ENCODE data around the gene KDELR3.

The KDELR3 gene

DNA sequence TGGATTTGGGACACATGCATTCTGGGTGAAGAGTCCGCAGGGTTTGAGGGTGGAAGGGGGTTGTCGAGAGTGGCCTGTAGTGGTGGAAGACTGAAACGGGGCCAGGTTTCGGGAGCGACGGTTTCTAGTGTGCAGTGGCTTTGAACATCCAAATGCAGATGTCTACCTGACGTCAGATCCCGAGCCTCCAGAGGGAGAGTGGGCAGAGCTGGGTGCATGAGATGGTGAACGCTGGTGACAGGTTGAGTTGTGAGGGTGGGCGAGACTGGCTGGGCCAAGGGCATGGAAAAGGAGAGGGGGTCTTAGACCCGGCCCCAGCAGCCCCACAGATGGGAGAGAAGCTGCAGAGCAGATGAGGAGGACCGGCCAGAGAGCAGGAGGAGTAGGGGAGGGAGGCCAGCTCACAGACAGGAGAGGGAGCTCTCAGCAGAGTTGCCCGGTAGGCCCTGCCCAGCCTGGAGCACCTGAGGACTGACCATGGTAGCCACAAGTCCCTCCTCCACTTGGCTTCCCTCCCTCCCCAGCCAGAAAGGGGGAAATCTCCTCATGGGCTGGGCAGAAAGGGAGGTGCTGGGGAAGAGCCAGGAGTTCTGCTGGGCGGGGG is 27.0 kb upstream of the KDELR3 start:
- DNase-seq (ENCODE audit: low spot score) = no peak

DNA sequence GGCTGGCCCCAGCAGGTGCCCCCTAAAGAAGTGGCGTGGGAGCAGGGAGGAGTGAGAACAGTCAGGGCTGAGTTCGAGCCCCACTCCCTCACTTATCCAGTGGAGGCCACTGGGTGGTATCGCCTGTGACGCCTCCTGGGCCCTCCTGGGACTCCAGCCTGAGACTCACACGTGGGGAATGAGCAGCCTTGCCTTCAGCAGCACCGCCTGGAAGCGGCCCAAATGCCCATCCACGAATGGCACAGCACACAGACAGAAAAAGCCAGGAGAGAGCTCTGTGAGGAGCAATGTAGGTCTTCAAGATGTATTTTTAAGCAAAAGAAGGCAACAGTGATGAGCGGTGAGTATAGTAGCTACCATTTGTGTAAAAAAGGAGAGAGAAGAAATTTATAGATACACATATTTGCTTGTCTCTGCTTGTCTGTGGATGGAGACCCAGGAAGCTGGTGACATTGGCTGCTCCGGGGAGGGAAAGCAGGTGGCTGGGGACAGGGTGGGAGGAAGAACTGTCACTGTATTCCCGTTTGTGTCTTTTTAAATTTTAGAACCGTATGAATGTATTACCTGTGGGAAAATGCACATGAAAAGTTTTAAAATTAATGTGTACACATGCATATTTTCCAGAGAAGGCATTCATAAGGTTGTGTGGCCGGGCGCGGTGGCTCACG is 26.1 kb upstream of the KDELR3 start:
- no peak for DNase-seq (ENCODE audit: low spot score)

DNA sequence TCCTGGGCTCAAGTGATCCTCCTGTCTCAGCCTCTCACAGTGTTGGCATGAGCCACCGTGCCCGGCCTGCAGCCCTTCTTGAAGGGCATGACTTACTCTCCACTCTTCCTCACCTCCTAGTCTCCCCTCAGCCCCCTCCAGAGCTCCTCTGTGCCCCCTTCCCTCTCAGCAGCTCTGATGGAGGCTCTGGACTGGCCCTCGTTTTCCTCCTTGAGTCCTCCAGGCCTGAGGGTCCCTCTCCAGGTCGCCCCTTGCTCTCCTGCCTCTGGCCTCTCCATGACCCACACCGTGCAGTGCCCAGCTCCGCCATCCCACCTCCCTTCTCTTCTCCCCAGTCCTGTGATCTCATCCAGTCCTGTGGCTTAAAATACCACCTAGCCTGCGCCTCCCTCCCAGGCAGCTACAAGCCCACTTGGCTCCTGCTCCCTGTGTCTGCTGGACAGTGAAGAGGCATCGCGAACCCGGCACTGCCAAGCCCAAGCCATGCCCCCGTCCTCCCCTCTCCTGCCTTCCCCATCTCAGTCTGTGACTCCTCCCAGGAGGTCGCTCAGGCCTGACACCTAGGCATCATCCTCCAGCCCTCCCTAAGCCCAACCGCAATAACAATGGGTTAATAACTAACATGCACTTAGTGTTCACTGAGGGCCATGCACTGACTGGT is 24.8 kb upstream of the KDELR3 start:
- no peak for DNase-seq (ENCODE audit: low spot score)

DNA sequence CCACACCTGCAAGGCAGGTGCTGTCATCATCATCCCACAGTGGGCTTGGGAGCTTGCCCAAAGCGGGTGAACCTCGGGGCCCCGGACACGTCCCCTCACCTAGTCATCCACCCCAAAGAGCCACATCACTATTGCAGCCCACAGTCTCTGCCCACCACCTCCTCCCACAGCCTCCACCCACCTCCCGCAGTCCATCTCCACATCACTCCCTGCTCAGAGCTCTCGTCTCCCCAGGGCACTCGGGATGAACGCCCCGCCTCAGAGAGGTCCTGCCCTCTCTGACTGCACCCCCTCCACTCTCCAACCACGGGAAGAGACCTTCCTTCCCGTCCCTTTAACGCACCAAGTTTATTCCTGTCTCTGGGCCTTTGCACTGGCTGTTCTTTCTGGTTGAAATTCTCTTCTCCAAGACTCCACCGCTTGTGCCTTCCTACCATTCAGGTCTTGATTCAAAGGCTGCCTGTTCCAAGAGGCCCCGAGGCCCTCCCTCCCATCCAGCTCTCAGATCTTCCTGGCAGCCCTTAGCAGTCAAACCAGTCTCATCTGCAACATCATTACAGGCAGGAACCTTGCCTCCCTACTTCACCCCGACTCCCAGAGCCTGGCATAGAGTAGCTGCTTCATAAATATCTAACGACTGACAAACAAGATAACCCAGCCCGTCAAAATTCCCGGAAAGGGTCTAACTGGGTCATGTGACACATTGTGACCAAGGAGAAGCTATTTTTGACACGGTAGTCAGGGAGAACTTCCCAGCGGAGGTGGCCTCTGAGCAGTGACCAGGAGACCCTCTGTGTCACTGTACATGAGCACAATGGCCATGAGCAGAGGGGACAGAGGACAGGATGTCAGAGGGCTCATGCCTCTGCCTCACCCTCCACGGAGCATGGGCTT is 24.0 kb upstream of the KDELR3 start:
- DNase-seq (ENCODE audit: low spot score) = no peak

DNA sequence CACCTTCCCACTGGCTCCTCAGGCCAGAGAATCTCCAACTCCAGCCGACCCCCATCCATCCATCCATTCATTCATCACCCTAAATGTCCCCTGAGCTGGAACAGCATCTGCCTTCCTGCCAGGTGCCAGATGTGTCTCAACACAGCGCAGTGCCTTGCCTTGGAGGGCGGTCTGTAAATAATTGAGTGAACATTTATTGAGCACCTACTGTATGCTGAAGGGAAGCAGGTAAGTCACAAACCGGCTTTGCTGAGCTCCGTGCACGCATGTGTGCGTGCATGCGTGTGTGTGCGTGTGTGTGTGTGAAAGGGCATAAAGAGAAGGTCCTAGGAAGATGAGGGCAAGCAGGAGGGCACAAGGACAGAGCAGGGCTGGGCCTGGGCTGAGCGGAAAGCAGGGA is 23.1 kb upstream of the KDELR3 start:
- no peak for DNase-seq (ENCODE audit: low spot score)

DNA sequence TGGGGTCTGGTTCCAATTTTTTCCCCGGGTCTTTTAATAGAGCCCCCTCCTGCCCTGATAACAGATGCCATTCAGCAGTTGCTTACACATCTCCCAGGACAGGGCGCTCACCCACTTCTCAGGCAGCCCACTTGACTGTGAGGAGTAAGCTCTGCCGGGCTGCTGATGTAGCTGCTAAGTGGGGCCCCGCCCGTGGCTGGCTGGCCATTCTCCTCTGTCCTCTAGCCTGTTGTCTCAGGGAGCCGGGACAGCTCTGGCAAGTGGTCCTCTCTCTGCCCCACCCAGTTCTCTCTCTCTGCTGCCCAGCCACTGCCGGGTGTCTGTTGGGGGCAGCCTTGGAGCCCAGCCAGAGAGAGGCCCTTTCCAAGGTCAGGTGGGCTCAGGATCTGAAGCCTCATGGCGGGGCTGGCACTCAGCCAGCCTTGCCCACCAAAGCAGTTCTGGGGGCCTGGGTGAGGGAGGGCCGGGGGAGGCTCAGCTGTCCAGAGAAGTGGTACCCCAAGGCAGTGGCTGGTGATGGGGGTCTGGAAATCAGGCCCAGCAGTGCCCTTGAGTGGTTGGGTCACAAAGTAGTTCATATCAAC is 21.8 kb upstream of the KDELR3 start:
- DNase-seq (ENCODE audit: low spot score) = no peak

DNA sequence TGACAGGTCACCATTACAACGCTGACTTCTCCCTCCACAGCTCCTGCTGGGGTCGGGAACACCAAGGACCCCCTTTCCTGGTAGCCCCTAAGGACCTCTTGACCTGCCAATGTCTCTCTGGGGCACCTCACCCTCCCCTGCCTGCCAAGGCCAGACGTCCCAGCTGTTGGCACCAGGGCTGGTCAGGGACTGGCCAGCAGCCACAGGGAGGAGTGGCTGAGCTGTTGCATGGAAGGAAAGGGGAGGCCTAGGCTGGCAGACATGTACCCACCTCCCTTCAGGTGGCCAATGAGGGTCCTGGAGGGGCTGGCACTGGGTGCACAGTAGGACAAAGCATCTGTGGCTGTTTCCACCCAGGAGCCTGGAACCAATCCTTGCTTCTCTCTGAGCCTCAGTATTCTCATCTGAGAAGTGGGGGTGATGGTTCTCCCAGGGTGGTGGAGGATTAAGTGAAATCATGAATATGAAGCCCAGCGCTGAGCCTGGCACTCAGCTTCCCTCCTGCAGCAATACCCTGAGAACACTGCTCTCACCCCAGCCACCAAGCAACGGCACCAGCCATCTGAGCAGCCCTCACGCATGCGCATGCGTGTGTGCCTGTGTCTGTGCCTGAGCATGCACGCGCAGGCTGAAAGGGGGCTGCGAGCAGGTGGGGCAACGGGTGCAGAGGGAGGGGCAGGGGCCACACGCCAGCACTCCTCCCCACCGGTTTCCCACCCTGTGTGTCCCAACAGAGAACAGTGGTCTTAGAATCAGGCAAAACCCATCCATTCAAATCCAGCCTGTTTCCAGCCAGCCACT is 18.8 kb upstream of the KDELR3 start:
- DNase-seq (ENCODE audit: low spot score) = no peak

DNA sequence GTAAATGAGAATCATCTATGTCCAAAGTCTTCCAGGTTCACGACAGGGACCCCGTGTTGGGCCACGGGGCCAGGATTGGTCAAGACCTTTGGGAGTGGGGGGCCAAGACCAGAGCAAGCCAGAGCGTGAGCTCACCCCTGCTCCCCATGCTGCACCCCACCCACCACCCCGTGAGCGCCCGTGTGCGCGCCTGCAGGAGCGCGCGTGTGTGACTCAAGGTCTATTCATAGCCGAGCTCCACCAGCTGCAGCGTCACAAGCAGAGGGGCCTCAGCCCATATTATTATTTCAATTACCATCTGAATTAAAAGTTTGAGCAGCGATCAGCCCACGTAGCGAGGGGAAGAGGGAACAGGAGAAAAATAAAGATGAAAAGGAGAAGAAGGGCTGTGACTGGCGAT is 18.1 kb upstream of the KDELR3 start:
- no peak for DNase-seq (ENCODE audit: low spot score)

DNA sequence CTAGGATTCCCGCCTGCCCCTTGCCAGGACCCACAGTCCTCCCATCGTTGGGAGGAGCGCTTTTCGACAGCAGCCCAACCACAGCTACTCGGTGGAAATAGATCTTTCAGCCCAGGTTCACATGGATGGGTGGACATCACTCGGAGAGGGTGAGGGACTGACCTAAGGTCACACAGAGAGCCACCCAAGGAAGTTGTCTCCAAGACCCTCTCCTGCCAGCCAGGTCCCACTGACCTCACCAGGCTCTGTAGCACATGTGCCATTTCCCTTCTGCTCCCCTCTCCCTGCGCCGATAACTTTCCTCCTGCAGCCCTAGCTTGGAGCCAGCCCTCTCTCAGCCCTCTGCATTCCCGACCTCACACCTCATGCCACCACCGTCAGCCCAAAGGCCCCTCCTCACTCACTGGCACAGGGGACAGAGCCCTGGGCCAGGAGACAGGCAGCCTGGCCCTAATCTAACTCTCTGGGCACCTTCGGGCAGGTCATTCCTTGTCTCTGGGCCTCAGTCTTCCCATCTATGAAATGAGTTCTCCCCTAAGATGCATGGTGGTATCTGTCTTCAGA is 17.6 kb upstream of the KDELR3 start:
- DNase-seq (ENCODE audit: low spot score) = no peak

DNA sequence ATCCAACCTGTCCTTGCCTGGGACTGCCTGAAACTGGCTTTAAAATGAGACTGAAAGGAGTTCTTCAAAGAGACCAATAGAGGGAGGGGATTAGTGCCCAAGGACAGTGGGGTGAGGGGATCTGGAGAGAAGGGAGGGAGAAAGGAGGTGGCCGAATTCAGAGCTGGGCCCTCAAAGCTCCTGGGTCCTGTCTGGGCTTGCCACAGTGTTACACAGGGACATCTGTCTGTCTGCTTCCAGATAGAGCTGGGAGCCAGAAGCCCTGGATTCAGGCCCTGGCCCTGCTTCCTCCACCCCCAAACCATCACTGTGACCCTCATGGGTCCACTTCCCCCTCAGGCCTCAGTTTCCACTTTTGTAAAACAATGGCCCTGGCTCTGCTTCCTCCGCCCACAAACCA is 16.5 kb upstream of the KDELR3 start:
- DNase-seq (ENCODE audit: low spot score) = no peak

DNA sequence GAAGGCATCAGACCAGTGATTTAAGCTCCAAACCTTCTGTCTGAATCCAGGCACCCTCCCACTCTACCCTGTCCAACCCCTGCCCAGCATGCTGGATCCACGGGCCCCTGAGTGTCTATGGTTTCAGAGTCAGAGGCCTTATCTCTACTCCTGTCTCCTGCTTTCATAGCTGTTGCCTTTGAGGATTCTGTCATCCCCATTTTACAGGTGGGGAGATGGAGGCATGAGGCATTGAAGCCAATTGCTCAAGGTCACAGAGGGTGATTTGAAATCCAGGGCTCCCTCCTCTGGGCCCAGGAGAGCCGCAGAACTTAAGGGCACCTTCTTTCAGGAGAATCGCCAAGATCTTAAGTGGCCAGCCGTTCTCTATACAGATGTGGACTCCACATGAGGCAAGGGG is 16.0 kb upstream of the KDELR3 start:
- no peak for DNase-seq (ENCODE audit: low spot score)

DNA sequence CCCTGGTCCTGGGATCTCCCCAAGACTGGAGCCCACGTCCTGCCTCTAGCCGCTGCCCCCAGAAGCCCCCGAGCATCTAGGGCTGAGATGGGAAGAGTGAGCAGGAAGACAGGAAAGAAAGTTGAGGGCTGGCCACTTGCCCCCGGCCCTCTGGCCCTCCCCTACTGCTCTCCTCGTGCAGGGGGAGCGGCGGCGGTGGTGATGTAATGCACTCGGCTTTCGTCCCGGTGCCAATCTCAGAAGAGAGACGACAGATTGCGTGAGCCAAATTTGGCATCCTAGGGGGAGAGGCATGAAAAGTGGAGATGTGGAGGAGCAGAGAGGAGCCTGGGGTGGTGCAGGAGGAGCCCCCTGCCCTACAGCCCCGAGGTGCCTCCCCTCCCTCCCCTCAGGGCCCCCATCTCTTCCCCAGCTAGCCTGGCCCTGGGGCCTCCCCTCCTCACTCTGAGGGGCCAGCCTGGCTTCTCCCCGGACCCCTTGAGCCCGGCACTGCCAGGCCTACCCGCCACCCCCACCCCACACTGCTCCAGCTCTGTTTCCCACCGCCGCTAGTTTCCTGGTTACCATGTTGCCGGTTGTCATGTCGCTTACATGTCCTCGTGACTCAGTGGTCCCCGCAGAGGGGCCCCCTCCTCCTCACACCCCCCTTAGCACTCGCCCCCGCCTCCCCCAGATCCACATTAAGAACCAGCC is 15.4 kb upstream of the KDELR3 start:
- DNase-seq (ENCODE audit: low spot score) = peak; percentile 52

DNA sequence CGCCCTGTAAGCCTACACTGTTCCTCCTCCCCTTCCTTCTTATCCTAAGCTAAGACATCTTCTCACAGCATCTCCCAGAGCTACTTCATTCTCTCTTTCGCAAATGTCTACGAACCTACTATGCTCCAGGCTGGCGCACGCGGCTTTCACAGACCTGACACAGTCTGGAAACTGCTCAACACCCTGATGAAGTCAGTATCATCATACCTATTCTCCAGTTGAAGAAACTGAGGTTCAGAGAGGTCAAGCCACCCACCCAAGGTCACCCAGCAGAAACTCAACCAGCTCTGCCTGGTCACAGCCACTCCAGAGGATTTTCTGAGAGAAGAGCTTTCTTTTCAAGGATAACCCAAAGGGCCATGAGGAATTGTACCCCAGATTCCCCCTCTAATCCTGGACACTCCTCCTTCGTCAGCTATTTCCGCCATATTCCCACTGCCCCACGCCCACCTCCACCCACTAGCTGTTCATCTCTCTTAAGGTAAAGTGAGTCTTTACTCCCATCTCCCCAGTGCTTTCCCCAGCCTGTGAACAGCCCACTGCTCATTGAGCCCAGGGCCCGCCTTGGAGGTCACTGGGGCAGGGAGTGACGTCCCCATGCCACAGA is 14.7 kb upstream of the KDELR3 start:
- DNase-seq (ENCODE audit: low spot score) = no peak

DNA sequence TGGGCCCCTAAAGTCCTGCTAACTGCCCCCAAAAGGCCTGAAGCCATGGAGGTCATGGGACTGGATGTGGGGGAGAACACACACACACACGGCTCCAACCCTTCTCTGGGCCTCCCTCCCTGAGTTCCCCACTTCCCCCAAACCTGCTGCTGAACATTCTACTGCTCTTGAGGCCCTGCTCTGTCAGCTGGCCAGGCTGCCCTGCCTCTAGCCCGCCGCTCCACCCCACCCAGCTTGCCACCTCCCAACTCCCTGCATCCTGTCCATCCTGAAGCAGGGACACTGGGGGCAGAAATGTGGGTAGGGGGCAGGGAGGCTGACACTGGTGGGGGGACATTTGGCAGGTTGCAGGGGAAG is 13.9 kb upstream of the KDELR3 start:
- DNase-seq (ENCODE audit: low spot score) = no peak

DNA sequence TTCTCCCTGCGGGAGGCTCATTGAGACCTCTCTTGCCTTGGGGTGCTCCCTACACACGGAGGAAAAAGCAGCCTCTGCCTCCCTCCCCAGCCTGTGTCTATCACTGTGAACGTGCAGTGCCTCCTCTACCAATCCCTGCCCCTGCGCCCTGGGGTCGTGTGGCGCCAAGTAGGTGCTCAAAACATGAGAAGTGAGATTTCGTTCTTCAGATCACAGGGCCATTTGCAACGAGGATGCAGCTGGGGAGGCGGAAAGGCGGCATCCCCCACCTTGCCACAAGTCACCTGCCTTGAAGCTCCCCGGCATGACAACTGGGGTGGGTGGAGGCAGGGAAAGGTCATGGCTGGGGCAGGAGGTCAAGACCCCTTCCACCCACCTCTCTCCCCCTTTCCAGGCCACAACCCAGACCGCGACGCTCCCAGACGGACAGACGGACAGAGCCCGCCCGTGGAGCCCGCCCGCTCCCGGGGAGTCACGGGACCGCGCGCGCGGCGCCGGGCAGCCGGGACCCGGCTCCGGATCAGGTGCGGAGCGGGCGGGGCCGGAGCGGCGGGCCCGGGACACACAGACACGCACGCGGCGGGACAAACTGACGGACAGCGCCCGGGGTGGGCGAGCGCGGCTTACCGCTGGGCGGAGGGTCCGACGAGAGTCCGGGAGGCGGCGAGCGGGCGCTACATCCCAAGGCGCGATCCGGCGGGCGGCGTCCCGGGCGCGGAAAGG is 13.4 kb upstream of the KDELR3 start:
- peak; percentile 27 for DNase-seq (ENCODE audit: low spot score)

DNA sequence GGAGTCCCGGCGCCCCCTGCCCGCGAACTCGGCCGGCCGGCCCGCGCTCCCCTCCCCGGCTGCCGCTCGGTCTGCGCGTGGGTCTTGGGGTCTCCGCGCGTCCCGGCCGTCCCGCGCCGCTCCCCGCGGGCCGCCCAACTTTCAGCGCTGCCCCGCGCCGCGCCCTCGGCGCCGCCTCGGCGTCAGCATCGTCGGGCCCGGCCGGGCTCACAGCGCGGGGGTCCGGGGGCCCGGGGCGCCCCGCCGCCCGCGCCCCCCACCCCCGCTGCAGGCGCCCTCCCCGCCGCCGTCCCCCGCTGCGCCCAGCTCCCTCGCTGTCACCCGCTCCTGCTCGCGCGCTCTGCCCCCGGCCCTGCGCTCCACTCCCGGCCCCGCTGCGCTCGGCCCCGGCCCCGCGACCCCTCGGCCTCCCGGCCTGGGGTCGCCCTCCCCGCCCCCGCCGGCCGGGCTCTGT is 12.8 kb upstream of the KDELR3 start, which contains the start of gene KCNJ4:
KCNJ4 (minus strand) TSS at position 124 of the 454 bp plus-strand sequence. CDS start 27,067 bp downstream, outside the sequence.
- no peak for DNase-seq (ENCODE audit: low spot score)

DNA sequence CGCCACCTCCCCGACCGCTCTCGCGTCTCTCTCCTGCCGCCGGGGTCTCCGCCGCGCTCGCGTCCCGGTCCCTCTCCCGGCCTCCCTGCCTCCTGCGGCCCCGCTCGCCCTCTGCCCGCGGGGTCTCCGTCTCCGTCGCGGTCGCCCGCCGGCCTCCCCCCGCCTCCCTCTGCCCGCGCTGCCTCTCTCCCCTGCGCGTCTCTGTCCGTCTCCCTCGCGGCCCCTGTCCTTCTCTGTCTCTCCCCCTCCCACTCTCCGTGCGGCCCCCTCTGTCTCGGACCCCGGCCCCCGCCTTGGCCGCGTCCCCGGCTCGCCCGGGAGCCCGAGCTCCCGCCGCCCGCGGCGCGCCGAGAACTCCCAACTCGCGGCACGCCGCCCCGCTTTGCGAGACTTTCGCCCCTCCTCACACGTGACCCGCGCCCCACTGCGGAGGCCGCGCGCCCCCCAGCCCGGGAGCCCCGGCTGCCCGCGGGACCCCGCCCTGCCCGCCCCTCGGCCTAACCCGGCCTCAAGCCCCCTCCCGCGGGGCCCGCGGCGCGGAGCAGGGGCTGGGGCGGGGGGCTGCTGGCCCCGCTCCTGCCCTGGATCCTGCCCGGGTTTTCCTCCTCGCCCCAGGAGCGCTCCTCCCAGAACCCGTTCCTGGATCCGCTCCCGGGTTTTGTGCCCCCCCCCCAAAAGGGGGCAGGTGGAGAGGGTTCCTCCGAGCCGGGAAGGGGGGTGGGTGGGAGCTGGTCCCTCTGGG is 12.2 kb upstream of the KDELR3 start:
- DNase-seq (ENCODE audit: low spot score) = no peak

DNA sequence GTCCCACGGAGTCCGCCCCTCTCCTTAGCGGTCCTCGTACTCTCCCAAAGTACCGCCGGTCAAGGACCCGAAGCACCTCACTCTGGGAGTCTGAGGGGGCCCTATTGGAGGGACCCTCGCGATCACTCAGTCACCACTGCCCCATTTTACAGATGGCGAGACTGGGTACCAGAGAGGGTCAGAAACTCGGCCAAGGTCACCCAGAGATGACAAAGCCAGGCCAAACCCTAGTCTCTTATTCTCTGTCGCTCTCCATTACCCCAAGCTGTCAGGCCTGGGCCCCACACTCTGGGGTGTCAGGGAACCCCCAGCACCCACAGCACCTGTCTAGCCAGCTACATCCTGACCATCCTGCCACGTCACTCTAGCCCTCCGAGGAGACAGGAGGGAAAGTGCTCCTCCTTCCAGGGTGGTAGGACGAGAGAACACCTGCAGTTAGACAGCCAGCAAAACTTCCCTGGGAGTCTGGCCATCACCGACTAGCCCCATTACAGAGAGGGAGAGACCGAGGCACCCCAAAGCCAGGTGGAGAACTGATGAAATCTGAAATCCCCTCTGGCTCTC is 11.5 kb upstream of the KDELR3 start:
- DNase-seq (ENCODE audit: low spot score) = no peak

Measured in cerebellar cortex (tissue), 1 donor.